Mesothelial cell of epicardium (in vitro differentiated cells): Measurements from ENCODE around the gene QRICH1. TPM values are rescaled to one million over a fixed set of nuclear protein-coding genes. Genes with fewer than 3 reads are reported as not detected.

Experiments used
- DNase-seq, 2 experiments: peaks; one replicate each; pipeline ENCODE4 v3.0.0; 2021; ENCODE audit warnings: low spot score in 2 of 2; ENCODE audit not compliant: unreplicated experiment in 2 of 2
- H3K27ac Mint-ChIP-seq: 2 replicates; pipeline ENCODE4 v1.8.0; 2021; ENCODE audit warnings: mixed read lengths
- H3K27me3 Mint-ChIP-seq: 2 replicates; pipeline ENCODE4 v1.8.0; 2021; ENCODE audit warnings: low read depth, mixed read lengths
- H3K36me3 Mint-ChIP-seq: 2 replicates; pipeline ENCODE4 v1.8.0; 2021; ENCODE audit warnings: mixed read lengths
- H3K4me1 Mint-ChIP-seq: 2 replicates; pipeline ENCODE4 v1.8.0; 2021; ENCODE audit warnings: mixed read lengths
- H3K4me3 Mint-ChIP-seq: 2 replicates; pipeline ENCODE4 v1.8.0; 2021; ENCODE audit warnings: mild to moderate bottlenecking, moderate library complexity, mixed read lengths
- H3K9me3 Mint-ChIP-seq: 2 replicates; pipeline ENCODE4 v1.8.0; 2021; ENCODE audit warnings: mixed read lengths
- CTCF ChIP-seq: fragments of 200-600 bp; sonication (generic); IDR thresholded peaks from one replicate; pipeline ENCODE4 v1.5.0; 2021; ENCODE audit warnings: antibody characterized with exemption; ENCODE audit not compliant: unreplicated experiment
- total RNA-seq: library from RNA; stranded (reverse); gene quantifications from 3 replicates; pipeline ENCODE4 v1.2.1, GENCODE V29; 2021

Gene QRICH1
- total RNA-seq, 1 donor from 2014 or later: 130 TPM

DNA sequence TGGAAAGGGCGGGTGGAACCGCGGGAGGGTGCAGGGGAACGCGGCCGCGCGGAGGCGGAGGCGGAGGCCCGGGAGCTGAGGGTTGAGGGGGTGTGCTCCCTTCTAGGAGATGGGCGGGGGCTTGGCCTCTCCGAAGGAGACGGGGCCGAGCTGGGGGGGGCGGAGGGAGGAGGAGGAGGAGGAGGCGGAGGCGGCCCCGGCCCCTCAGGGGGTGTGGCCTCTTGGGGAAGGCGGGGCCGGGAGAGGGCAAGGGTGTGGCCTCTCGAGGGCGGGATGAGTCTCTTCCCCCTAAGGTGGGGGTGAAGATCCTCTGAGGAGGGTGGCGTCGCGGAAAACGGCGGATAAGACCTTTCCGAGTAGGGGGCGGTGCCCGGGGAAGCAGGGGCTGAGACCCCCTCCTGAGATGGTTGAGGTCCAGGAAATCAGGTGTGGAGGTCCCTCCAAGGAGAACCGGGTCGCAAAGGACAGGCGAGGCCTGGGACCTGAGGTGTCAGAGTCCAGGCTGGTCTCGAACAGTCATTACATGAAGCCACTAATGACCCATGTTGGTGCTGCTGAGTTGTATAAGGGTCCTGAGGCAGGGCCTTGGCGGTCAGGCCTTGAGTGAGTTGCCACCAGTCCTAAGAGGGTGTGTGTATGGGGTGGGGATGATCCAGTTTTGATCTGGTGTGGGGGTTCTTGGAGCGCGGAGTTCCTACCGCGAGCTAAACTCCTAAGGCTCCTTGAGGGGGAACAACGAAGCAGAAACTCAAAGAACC lies 85.9 kb downstream of the QRICH1 start:
- no peaks in the 10 kb centered on the region for H3K27me3 Mint-ChIP-seq
- no peaks in the 10 kb centered on the region for H3K36me3 Mint-ChIP-seq
- no peak for TF ChIP-seq CTCF
- no peaks in the 10 kb centered on the region for H3K9me3 Mint-ChIP-seq
- peak; percentile 79 to 80 for DNase-seq
- peaks cover 22% of the 10 kb centered on the region for H3K4me1 Mint-ChIP-seq
- H3K27ac Mint-ChIP-seq: peak overlapping the region; percentile 100
- H3K4me3 Mint-ChIP-seq: peak overlapping the region; percentile 97

- H3K9me3 Mint-ChIP-seq: no peaks in the 10 kb centered on the region
- peak within 1 kb of the TSS; percentile 100 for H3K27ac Mint-ChIP-seq
- DNase-seq: peak; percentile 94 to 96
- peak within 1 kb of the TSS; percentile 97 for H3K4me3 Mint-ChIP-seq
- TF ChIP-seq CTCF: no peak
- H3K27me3 Mint-ChIP-seq: no peaks in the 10 kb centered on the region
- H3K4me1 Mint-ChIP-seq: peaks cover 22% of the 10 kb centered on the region
- no peaks in the 10 kb centered on the region for H3K36me3 Mint-ChIP-seq
Measured at GRCh38 chr3:49007068-49007770, 86.7 kb downstream of the QRICH1 start, which contains the start of gene WDR6. Gene WDR6 (plus strand): TSS chr3:49007391. CDS start chr3:49007432, 41 bp downstream.

GRCh38 chr3:49006408-49007067 lies 87.3 kb downstream of the QRICH1 start:
- no peaks in the 10 kb centered on the region for H3K9me3 Mint-ChIP-seq
- H3K27ac Mint-ChIP-seq: peak overlapping the region; percentile 100
- no peaks in the 10 kb centered on the region for H3K27me3 Mint-ChIP-seq
- DNase-seq: peak in 1 of 2 experiments; percentile 53
- peaks cover 22% of the 10 kb centered on the region for H3K4me1 Mint-ChIP-seq
- H3K36me3 Mint-ChIP-seq: no peaks in the 10 kb centered on the region
- TF ChIP-seq CTCF: no peak
- peak overlapping the region; percentile 97 for H3K4me3 Mint-ChIP-seq

GRCh38 chr3:49005998-49006397 lies 87.9 kb downstream of the QRICH1 start:
- Mint-ChIP-seq H3K4me3 (peak overlapping the region; percentile 97), H3K27ac (peak overlapping the region; percentile 100), H3K27me3 (no peaks in the 10 kb centered on the region), H3K4me1 (peaks cover 22% of the 10 kb centered on the region), H3K9me3 (no peaks in the 10 kb centered on the region), H3K36me3 (no peaks in the 10 kb centered on the region)
- no peak for TF ChIP-seq CTCF
- no peak for DNase-seq

DNA sequence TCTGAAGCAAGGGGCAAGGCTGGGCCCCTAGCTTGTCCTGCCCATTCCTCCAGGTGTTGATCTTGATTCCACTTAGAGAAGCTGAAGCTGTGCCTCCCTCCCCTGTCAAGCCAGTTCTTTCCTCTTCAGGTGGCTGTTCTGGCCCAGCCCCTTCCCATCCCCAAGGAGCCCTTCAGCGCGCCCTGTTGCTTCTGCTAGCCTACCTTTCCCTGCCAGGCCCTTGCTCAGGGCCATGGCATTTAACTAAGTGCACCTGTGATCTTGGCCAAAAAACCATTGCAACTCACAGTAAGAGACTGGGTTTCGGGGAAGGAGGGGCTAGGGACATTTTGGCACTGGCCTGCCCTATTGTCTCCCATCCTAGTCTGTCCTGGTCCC lies 88.6 kb downstream of the QRICH1 start:
- no peak for TF ChIP-seq CTCF
- Mint-ChIP-seq H3K9me3 (no peaks in the 10 kb centered on the region), H3K4me1 (peaks cover 22% of the 10 kb centered on the region), H3K27me3 (no peaks in the 10 kb centered on the region), H3K36me3 (no peaks in the 10 kb centered on the region), H3K27ac (no peak overlapping the region), H3K4me3 (no peak overlapping the region)
- no peak for DNase-seq
